B cell (primary cell): ENCODE data around the gene ZNF606.

Source experiments
- EZH2 ChIP-seq: IDR thresholded peaks from 2 replicates; pipeline ENCODE4 v1.6.1; 2012; ENCODE audit warnings: borderline replicate concordance, low read depth, mild to moderate bottlenecking, moderate library complexity, low read length; ENCODE audit not compliant: insufficient read depth, poor library complexity, severe bottlenecking
- TF ChIP-seq, protein P1 (sequence below): fragments of 200-600 bp; IDR thresholded peaks from one replicate; pipeline ENCODE4 v1.8.0; 2022; ENCODE audit warnings: antibody characterized with exemption, mild to moderate bottlenecking

- TF ChIP-seq, protein P1, sequence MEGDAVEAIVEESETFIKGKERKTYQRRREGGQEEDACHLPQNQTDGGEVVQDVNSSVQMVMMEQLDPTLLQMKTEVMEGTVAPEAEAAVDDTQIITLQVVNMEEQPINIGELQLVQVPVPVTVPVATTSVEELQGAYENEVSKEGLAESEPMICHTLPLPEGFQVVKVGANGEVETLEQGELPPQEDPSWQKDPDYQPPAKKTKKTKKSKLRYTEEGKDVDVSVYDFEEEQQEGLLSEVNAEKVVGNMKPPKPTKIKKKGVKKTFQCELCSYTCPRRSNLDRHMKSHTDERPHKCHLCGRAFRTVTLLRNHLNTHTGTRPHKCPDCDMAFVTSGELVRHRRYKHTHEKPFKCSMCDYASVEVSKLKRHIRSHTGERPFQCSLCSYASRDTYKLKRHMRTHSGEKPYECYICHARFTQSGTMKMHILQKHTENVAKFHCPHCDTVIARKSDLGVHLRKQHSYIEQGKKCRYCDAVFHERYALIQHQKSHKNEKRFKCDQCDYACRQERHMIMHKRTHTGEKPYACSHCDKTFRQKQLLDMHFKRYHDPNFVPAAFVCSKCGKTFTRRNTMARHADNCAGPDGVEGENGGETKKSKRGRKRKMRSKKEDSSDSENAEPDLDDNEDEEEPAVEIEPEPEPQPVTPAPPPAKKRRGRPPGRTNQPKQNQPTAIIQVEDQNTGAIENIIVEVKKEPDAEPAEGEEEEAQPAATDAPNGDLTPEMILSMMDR = no peak
- TF ChIP-seq EZH2 = no peak
Measured at GRCh38 chr19:58000677-58001076, 1.9 kb downstream of the ZNF606 start.
